HG02852 (cell line): Measurements from ENCODE around the gene ZNF317.
A peak's percentile ranks its signal among the peaks of the same experiment; 100 is the strongest.

Source experiments
- ATAC-seq: cut with Tn5 transposase; IDR thresholded peaks from one replicate; pipeline ENCODE4 v1.9.1; 2021; ENCODE audit warnings: mild to moderate bottlenecking, moderate library complexity; ENCODE audit not compliant: unreplicated experiment

Gene ZNF317

GRCh38 chr19:9140159-9140874, at the start of gene ZNF317:
TSS of gene ZNF317 (plus strand) at chr19:9140397. CDS start at chr19:9156017, 15,620 bp downstream.
- peak; percentile 89 for ATAC-seq

- no peak for ATAC-seq
These were observed 32.8 kb upstream of the ZNF317 start, which contains the start of gene OR7G2 for GRCh38 chr19:9107375-9107774. TSS of gene OR7G2 (minus strand) at chr19:9107475. CDS start at chr19:9103243, 4,232 bp downstream.

- ATAC-seq: no peak
These were observed 30.2 kb upstream of the ZNF317 start for GRCh38 chr19:9109959-9110358.

GRCh38 chr19:9115307-9115813, 24.8 kb upstream of the ZNF317 start, which contains the start of gene OR7G1:
TSS of gene OR7G1 (minus strand) at chr19:9115763. CDS start at chr19:9115763, 0 bp downstream.
- ATAC-seq: no peak

- no peak for ATAC-seq
These were observed 23.6 kb upstream of the ZNF317 start for GRCh38 chr19:9116547-9116946.

GRCh38 chr19:9126900-9127405, 13.2 kb upstream of the ZNF317 start, which contains the start of gene OR7G3:
TSS of gene OR7G3 (minus strand) at chr19:9126950. CDS start at chr19:9126950, 0 bp downstream.
- ATAC-seq: no peak

GRCh38 chr19:9128171-9128570, 12.0 kb upstream of the ZNF317 start:
- ATAC-seq: no peak

- ATAC-seq: no peak
These were observed 9.2 kb upstream of the ZNF317 start for GRCh38 chr19:9130965-9131364.

- ATAC-seq: no peak
These were observed 7.8 kb upstream of the ZNF317 start for GRCh38 chr19:9132422-9132821.

GRCh38 chr19:9139609-9140158, 513 bp upstream of the ZNF317 start:
- peak; percentile 10 for ATAC-seq

GRCh38 chr19:9144920-9145319, 4.7 kb downstream of the ZNF317 start:
- ATAC-seq: no peak

- ATAC-seq: no peak
These were observed 6.7 kb downstream of the ZNF317 start for GRCh38 chr19:9146882-9147281.

- no peak for ATAC-seq
These were observed 8.5 kb downstream of the ZNF317 start for GRCh38 chr19:9148697-9149096.

GRCh38 chr19:9149997-9150396, 9.8 kb downstream of the ZNF317 start:
- ATAC-seq: no peak

- no peak for ATAC-seq
These were observed 10.5 kb downstream of the ZNF317 start for GRCh38 chr19:9150650-9151049.

- ATAC-seq: no peak
These were observed 11.2 kb downstream of the ZNF317 start for GRCh38 chr19:9151367-9151766.

- no peak for ATAC-seq
These were observed 15.4 kb downstream of the ZNF317 start for GRCh38 chr19:9155591-9155990.

- ATAC-seq: no peak
These were observed 16.1 kb downstream of the ZNF317 start for GRCh38 chr19:9156304-9156703.

GRCh38 chr19:9159891-9160290, 19.7 kb downstream of the ZNF317 start:
- ATAC-seq: no peak

- no peak for ATAC-seq
These were observed 21.2 kb downstream of the ZNF317 start for GRCh38 chr19:9161427-9161826.

GRCh38 chr19:9165261-9165660, 25.1 kb downstream of the ZNF317 start:
- ATAC-seq: no peak

- no peak for ATAC-seq
These were observed 26.6 kb downstream of the ZNF317 start for GRCh38 chr19:9166846-9167245.
